ENCODE data around the gene ZNF507. TPM values are rescaled to one million over a fixed set of nuclear protein-coding genes. Genes with fewer than 3 reads are reported as not detected.

Gene ZNF507
- total and polyA plus RNA-seq, 2 of the 8 experiments (the other 6 are each of a cell fraction or from before 2014, with no cell fraction given) = 8.6 to 28.8 TPM

- H3K56ac ChIP-seq (replicated peaks; ENCODE audit: insufficient read length, low read depth, low read length) = no peak overlapping the region
- no peak overlapping the region for H4K5ac ChIP-seq (ENCODE audit: insufficient read length, low read depth, low read length)
- peaks cover 0 to 5% of the 10 kb centered on the region in 2 experiments for H4K20me1 ChIP-seq (replicated peaks in 1 of 2; ENCODE audit: control insufficient read depth in 1 of 2, insufficient read depth in 2 of 2, low read length in 2 of 2)
- H2BK5ac ChIP-seq (ENCODE audit: low read depth, low read length) = no peak overlapping the region
- H3K4me3 ChIP-seq (ENCODE audit: extremely low read depth in 1 of 4, insufficient read depth in 2 of 4, low read depth in 3 of 4, low read length in 4 of 4) = no peak overlapping the region
- no peaks in the 10 kb centered on the region for H3K23me2 ChIP-seq (ENCODE audit: low read depth, low read length)
- no peaks in the 10 kb centered on the region for H3K4me1 ChIP-seq (replicated peaks in 1 of 4; ENCODE audit: control insufficient read depth in 3 of 4, insufficient read depth in 4 of 4, low read length in 3 of 4)
- no peak overlapping the region for H2BK120ac ChIP-seq (replicated peaks; ENCODE audit: low read depth, low read length)
- no peak overlapping the region for H3K4ac ChIP-seq (replicated peaks; ENCODE audit: insufficient read length, low read depth, low read length)
- ChIA-PET CTCF (ENCODE audit: partially characterized antibody) (no interaction called here), POLR2A (ENCODE audit: partially characterized antibody) (interaction anchor here (2.7 kb wide), 1 partner anchor 12 kb away, joined by 13 read pairs; the partner anchor contains the start of gene DPY19L3)
- H3K23ac ChIP-seq (ENCODE audit: insufficient read length) = no peak overlapping the region
- no peak overlapping the region for H3K18ac ChIP-seq (ENCODE audit: extremely low read depth, low read length)
- H3K9ac ChIP-seq (replicated peaks in 1 of 4; ENCODE audit: extremely low read depth in 1 of 4, low read depth in 3 of 4, low read length in 3 of 4) = no peak overlapping the region
- H3K27ac ChIP-seq (ENCODE audit: low read depth, low read length) = no peak overlapping the region
- H2AFZ ChIP-seq (ENCODE audit: low read length) = no peak overlapping the region
- no peaks in the 10 kb centered on the region for H3K9me3 ChIP-seq (ENCODE audit: insufficient read depth in 2 of 2, low read depth in 1 of 2, low read length in 1 of 2)
- FAIRE-seq (no peak), DNase-seq (ENCODE audit: low read depth in 1 of 2, low spot score in 2 of 2) (no peak)
- peaks cover 4 to 35% (median 16%) of the 10 kb centered on the region in 4 experiments; a peak in 7 of 8 replicates for H3K36me3 ChIP-seq (ENCODE audit: control insufficient read depth in 2 of 4, insufficient read depth in 4 of 4, low read length in 3 of 4)
- peaks cover 0 to 7% of the 10 kb centered on the region in 2 experiments; a peak in 1 of 4 replicates for H3K79me2 ChIP-seq (ENCODE audit: control insufficient read depth in 1 of 2, insufficient read depth in 2 of 2, low read length in 2 of 2)
- no peaks in the 10 kb centered on the region; the same call in 1 of the 2 replicates for H3K79me1 ChIP-seq (ENCODE audit: low read depth, low read length)
- H4K8ac ChIP-seq (ENCODE audit: extremely low read depth, insufficient read depth, low read length) = no peak overlapping the region
- no peak for TF ChIP-seq CTCF (IDR thresholded peaks at IDR 0.05; ENCODE audit: control extremely low read depth in 1 of 3, insufficient read depth in 1 of 3, low read depth in 1 of 3, low read length in 3 of 3)
- TF ChIP-seq MAX (IDR thresholded peaks at IDR 0.05) = peak; percentile 43; the same call in 1 of the 2 replicates
- no peak overlapping the region for H2AK5ac ChIP-seq (ENCODE audit: low read depth, low read length)
- no peak overlapping the region for H2BK20ac ChIP-seq (ENCODE audit: low read length)
- H3K27me3 ChIP-seq (replicated peaks in 1 of 4; ENCODE audit: control insufficient read depth in 3 of 4, extremely low read depth in 1 of 4, insufficient read depth in 3 of 4, low read length in 3 of 4) = no peaks in the 10 kb centered on the region
- WGBS, 2 experiments (ENCODE audit: extremely low coverage in 1 of 2, insufficient coverage in 1 of 2, insufficient read length in 1 of 2, insufficient replicate concordance in 2 of 2, low coverage in 1 of 2, low lambda C conversion rate in 2 of 2, missing lambda C conversion rate in 1 of 2) = 90% methylated on average over 8 of the region's 8 CpGs; no CpG with 5 or more reads in 1 of the 2 experiments
- H2BK15ac ChIP-seq (ENCODE audit: low read length) = no peak overlapping the region
- no peak overlapping the region for H4K91ac ChIP-seq (replicated peaks; ENCODE audit: insufficient read length, low read length)
- H2BK12ac ChIP-seq (ENCODE audit: low read depth, low read length) = no peak overlapping the region
- no peak overlapping the region for H3K4me2 ChIP-seq (ENCODE audit: insufficient read depth in 1 of 2, low read depth in 2 of 2, low read length in 2 of 2)
- H3K14ac ChIP-seq (ENCODE audit: insufficient read length) = no peak overlapping the region
Measured at GRCh38 chr19:32416749-32417456, 71.5 kb downstream of the ZNF507 start.
